ENCODE measurements around the gene PPP3CA. TPM values are rescaled to one million over a fixed set of nuclear protein-coding genes. Genes with fewer than 3 reads are reported as not detected.

PPP3CA gene
- total RNA-seq, 1 experiment from 2014 or later, result 9.1 TPM

DNA sequence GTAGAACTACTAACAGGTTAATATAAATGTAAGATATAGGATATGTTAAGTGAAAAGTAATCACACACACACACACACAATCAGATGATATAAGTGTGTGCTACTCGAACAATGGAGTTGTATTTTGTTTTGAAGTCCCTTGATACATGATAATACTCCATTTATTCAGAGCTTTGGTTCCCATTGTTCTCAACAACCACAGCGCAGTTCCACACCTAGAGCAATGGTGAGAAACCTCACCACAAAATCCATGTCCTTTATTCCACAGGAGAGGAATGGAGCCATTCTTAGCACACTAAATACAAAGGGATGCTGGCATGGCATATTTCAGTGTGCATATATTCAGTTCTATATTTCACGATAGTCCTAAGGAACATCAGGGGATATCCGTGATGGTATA lies 139.2 kb downstream of the PPP3CA start:
- Histone ChIP-seq H3K9me3 (ENCODE audit: low read length) (no peaks in the 10 kb centered on the region), H3K4me3 (ENCODE audit: low read length) (no peak overlapping the region), H3K36me3 (ENCODE audit: insufficient read depth, low read length) (no peaks in the 10 kb centered on the region), H2AFZ (ENCODE audit: low read length) (no peak overlapping the region), H3K9ac (ENCODE audit: low read length) (no peak overlapping the region), H3K79me2 (ENCODE audit: low read length) (no peaks in the 10 kb centered on the region), H3K27me3 (ENCODE audit: low read length) (no peaks in the 10 kb centered on the region), H3K4me1 (ENCODE audit: low read length) (no peaks in the 10 kb centered on the region), H3K4me2 (ENCODE audit: low read depth, low read length, poor library complexity, severe bottlenecking) (no peak overlapping the region), H4K20me1 (ENCODE audit: insufficient read depth, low read depth, low read length) (no peaks in the 10 kb centered on the region; the same call in 1 of the 2 replicates), H3K9me2 (replicated peaks; ENCODE audit: insufficient read depth, low read length) (no peaks in the 10 kb centered on the region), H3K27ac (ENCODE audit: low read length) (no peak overlapping the region)
- DNase-seq, result no peak

DNA sequence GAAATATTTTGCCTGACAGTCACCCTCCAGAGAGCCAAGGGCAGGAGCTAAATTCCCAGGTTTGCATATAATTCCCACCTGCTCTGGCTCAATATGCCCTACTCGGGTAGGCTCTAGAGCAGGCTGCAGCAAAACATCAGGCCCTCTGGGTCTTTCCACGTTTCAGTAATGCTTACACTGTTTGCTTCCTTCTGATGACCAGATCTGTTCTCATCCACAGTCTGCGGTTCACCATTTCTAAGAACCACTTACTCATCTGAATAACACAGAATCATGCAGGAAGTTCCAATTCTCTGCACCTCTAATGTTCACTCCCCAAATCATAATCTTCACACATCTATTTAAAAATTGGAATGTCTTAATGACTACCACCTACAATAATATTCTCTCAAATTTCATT lies 141.4 kb downstream of the PPP3CA start:
- Histone ChIP-seq H3K9ac (ENCODE audit: low read length) (no peak overlapping the region), H3K9me3 (ENCODE audit: low read length) (no peaks in the 10 kb centered on the region), H3K9me2 (replicated peaks; ENCODE audit: insufficient read depth, low read length) (no peaks in the 10 kb centered on the region), H3K27ac (ENCODE audit: low read length) (no peak overlapping the region), H3K27me3 (ENCODE audit: low read length) (0 out of 2 replicates have a peak, but pooled peaks cover 2% of the 10 kb centered on the region), H4K20me1 (ENCODE audit: insufficient read depth, low read depth, low read length) (peaks cover 4% of the 10 kb centered on the region; the same call in 1 of the 2 replicates), H3K79me2 (ENCODE audit: low read length) (no peaks in the 10 kb centered on the region), H3K4me2 (ENCODE audit: low read depth, low read length, poor library complexity, severe bottlenecking) (no peak overlapping the region), H2AFZ (ENCODE audit: low read length) (no peak overlapping the region), H3K4me1 (ENCODE audit: low read length) (no peaks in the 10 kb centered on the region), H3K36me3 (ENCODE audit: insufficient read depth, low read length) (no peaks in the 10 kb centered on the region), H3K4me3 (ENCODE audit: low read length) (no peak overlapping the region)
- no peak for DNase-seq

DNA sequence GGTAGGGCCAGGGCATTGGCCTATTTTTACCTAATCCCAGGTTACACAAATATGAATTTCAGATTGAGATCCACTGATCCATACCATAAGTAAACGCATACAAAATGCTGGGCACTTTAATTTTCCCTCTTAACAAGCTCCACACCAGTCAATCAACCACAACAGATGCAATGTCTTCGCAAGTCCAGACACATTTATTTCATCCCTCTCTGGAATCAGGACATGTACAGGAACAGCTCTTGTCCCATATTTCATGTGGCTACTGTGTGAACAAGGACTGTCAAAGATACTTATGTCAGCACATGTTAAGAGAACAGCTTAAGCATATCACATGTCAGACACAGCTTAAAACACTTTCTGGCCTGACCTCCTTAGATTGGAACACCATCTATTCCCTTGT lies 145.9 kb downstream of the PPP3CA start:
- Histone ChIP-seq H3K4me3 (ENCODE audit: low read length) (no peak overlapping the region), H3K4me1 (ENCODE audit: low read length) (no peaks in the 10 kb centered on the region), H3K27ac (ENCODE audit: low read length) (no peak overlapping the region), H3K36me3 (ENCODE audit: insufficient read depth, low read length) (no peaks in the 10 kb centered on the region), H2AFZ (ENCODE audit: low read length) (no peak overlapping the region), H3K4me2 (ENCODE audit: low read depth, low read length, poor library complexity, severe bottlenecking) (no peak overlapping the region), H3K9ac (ENCODE audit: low read length) (no peak overlapping the region), H4K20me1 (ENCODE audit: insufficient read depth, low read depth, low read length) (peaks cover 10% of the 10 kb centered on the region; the same call in 1 of the 2 replicates), H3K79me2 (ENCODE audit: low read length) (no peaks in the 10 kb centered on the region), H3K9me3 (ENCODE audit: low read length) (no peaks in the 10 kb centered on the region), H3K9me2 (replicated peaks; ENCODE audit: insufficient read depth, low read length) (no peaks in the 10 kb centered on the region), H3K27me3 (ENCODE audit: low read length) (0 out of 2 replicates have a peak, but pooled peaks cover 2% of the 10 kb centered on the region)
- no peak for DNase-seq

DNA sequence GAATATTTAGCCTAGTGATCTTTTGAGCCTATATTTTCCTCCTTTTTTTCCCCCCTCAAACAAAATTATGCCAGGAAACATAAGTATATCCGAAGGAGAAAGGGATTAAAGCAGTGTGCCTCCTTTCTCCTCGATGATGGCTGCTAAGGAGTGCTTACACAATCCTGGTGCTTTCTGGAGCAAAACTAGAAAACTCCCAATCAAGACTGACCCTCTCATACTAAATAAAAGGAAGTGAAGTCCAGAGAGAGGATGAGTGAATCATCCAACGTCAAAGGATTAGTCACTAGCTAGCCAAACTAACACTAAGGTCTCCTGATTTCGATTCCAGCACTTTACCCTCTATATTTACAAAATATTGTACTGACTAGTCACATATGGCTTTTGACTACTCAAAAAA lies 146.8 kb downstream of the PPP3CA start:
- no peak overlapping the region for H2AFZ ChIP-seq (ENCODE audit: low read length)
- no peak overlapping the region for H3K27ac ChIP-seq (ENCODE audit: low read length)
- H3K9me2 ChIP-seq (replicated peaks; ENCODE audit: insufficient read depth, low read length), result no peaks in the 10 kb centered on the region
- no peak overlapping the region for H3K4me2 ChIP-seq (ENCODE audit: low read depth, low read length, poor library complexity, severe bottlenecking)
- H3K27me3 ChIP-seq (ENCODE audit: low read length), result 0 out of 2 replicates have a peak, but pooled peaks cover 2% of the 10 kb centered on the region
- no peak overlapping the region for H3K4me3 ChIP-seq (ENCODE audit: low read length)
- no peak overlapping the region for H3K9ac ChIP-seq (ENCODE audit: low read length)
- H3K9me3 ChIP-seq (ENCODE audit: low read length), result no peaks in the 10 kb centered on the region
- peaks cover 10% of the 10 kb centered on the region; the same call in 1 of the 2 replicates for H4K20me1 ChIP-seq (ENCODE audit: insufficient read depth, low read depth, low read length)
- H3K79me2 ChIP-seq (ENCODE audit: low read length), result no peaks in the 10 kb centered on the region
- H3K4me1 ChIP-seq (ENCODE audit: low read length), result no peaks in the 10 kb centered on the region
- H3K36me3 ChIP-seq (ENCODE audit: insufficient read depth, low read length), result no peaks in the 10 kb centered on the region
- no peak for DNase-seq

DNA sequence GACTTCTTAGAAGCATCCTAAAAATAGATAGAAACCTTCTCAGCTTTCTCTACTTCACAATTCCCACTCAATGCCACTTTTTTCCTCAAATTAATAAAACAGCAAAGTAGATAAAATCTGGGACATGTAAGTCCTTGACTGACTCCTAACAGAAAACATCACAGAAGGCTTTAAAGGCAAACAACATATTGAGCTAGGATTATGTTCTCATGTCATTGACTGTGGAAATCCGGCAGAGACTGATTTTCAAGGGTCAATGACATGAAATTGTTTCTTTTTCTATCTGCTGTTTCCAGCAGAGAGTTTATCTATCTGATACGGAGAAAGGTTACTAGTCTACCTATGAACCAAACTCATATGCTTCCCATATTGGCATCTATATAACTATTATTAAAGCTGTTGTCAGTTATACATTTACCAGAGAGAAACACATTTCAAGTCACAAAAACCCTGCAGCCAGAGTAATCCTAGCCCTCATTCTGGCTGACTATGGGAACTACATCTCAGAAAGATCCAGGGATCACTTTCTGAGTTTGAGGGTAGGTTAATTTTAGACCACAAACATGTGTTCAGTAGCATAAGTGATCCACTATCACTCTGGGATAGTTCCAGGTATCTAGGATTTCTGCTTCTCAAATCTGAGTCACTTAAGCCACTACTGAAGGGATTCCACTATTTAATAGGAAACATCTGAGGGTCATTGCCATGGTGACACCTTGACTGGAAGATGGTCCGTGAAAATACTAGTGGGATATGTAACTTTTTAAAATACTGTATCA lies 147.6 kb downstream of the PPP3CA start:
- Histone ChIP-seq H3K27me3 (ENCODE audit: low read length) (0 out of 2 replicates have a peak, but pooled peaks cover 2% of the 10 kb centered on the region), H3K79me2 (ENCODE audit: low read length) (no peaks in the 10 kb centered on the region), H3K4me1 (ENCODE audit: low read length) (no peaks in the 10 kb centered on the region), H4K20me1 (ENCODE audit: insufficient read depth, low read depth, low read length) (peaks cover 10% of the 10 kb centered on the region; the same call in 1 of the 2 replicates), H3K36me3 (ENCODE audit: insufficient read depth, low read length) (no peaks in the 10 kb centered on the region), H3K4me2 (ENCODE audit: low read depth, low read length, poor library complexity, severe bottlenecking) (no peak overlapping the region), H3K9ac (ENCODE audit: low read length) (no peak overlapping the region), H3K27ac (ENCODE audit: low read length) (no peak overlapping the region), H3K9me3 (ENCODE audit: low read length) (no peaks in the 10 kb centered on the region), H3K9me2 (replicated peaks; ENCODE audit: insufficient read depth, low read length) (no peaks in the 10 kb centered on the region), H2AFZ (ENCODE audit: low read length) (no peak overlapping the region), H3K4me3 (ENCODE audit: low read length) (no peak overlapping the region)
- DNase-seq, result no peak

DNA sequence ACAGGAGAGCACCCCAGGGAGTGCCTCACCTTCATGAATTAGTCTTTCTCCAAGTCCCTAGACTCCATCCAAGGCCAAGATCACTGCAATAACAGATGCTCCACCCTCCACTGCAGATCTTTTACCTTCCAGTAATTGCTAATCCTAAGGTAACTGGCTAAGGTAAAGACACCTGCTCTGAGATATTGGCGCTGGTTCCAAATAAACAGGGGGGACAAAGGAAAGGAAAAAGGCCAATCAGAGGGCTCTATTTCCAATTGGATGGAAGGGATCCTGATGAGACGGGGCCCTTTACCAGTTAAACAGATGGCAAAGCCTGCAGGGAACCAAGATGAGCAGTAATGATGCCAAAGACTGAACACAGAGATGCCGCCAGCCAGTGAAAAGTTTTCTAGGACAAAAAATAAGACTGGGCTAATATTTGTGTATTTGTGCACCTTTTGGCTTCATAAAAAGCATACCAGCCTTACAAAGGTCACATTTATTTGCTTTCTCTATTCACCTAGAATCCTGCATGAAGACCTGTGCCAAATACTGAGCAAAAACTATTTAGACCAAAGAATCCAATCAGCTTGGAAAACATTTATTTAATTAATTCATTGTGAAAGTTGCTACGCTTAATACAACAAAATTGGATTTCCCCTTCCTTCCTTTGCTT lies 148.5 kb downstream of the PPP3CA start:
- DNase-seq, result no peak
- Histone ChIP-seq H3K4me3 (ENCODE audit: low read length) (no peak overlapping the region), H3K79me2 (ENCODE audit: low read length) (no peaks in the 10 kb centered on the region), H3K9me3 (ENCODE audit: low read length) (no peaks in the 10 kb centered on the region), H3K4me1 (ENCODE audit: low read length) (no peaks in the 10 kb centered on the region), H2AFZ (ENCODE audit: low read length) (no peak overlapping the region), H3K9ac (ENCODE audit: low read length) (no peak overlapping the region), H4K20me1 (ENCODE audit: insufficient read depth, low read depth, low read length) (peaks cover 10% of the 10 kb centered on the region; the same call in 1 of the 2 replicates), H3K4me2 (ENCODE audit: low read depth, low read length, poor library complexity, severe bottlenecking) (no peak overlapping the region), H3K36me3 (ENCODE audit: insufficient read depth, low read length) (no peaks in the 10 kb centered on the region), H3K27ac (ENCODE audit: low read length) (no peak overlapping the region), H3K27me3 (ENCODE audit: low read length) (0 out of 2 replicates have a peak, but pooled peaks cover 2% of the 10 kb centered on the region), H3K9me2 (replicated peaks; ENCODE audit: insufficient read depth, low read length) (no peaks in the 10 kb centered on the region)

DNA sequence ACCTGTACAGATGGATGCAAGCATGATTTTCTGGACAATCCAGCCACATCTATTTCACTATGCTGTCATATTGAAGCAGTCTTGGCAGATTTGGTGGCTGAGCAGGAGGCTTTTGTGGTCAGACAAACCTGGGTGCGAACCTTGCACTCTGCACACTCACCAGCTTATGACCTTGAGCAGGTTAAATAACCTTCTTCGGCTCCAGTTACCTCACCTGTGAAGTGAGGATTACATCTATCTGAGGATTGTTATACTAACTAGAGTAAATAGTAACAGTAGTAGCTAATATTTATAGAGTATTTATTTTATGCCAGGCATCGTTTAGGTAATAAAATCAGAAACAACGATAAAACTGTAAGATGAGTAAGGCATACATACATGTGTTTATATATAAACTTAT lies 150.0 kb downstream of the PPP3CA start:
- Histone ChIP-seq H3K9me3 (ENCODE audit: low read length) (no peaks in the 10 kb centered on the region), H3K79me2 (ENCODE audit: low read length) (no peaks in the 10 kb centered on the region), H2AFZ (ENCODE audit: low read length) (no peak overlapping the region), H4K20me1 (ENCODE audit: insufficient read depth, low read depth, low read length) (peaks cover 10% of the 10 kb centered on the region; the same call in 1 of the 2 replicates), H3K9ac (ENCODE audit: low read length) (no peak overlapping the region), H3K4me2 (ENCODE audit: low read depth, low read length, poor library complexity, severe bottlenecking) (no peak overlapping the region), H3K27ac (ENCODE audit: low read length) (no peak overlapping the region), H3K4me3 (ENCODE audit: low read length) (no peak overlapping the region), H3K36me3 (ENCODE audit: insufficient read depth, low read length) (no peaks in the 10 kb centered on the region), H3K9me2 (replicated peaks; ENCODE audit: insufficient read depth, low read length) (no peaks in the 10 kb centered on the region), H3K4me1 (ENCODE audit: low read length) (no peaks in the 10 kb centered on the region), H3K27me3 (ENCODE audit: low read length) (0 out of 2 replicates have a peak, but pooled peaks cover 2% of the 10 kb centered on the region)
- DNase-seq, result no peak

DNA sequence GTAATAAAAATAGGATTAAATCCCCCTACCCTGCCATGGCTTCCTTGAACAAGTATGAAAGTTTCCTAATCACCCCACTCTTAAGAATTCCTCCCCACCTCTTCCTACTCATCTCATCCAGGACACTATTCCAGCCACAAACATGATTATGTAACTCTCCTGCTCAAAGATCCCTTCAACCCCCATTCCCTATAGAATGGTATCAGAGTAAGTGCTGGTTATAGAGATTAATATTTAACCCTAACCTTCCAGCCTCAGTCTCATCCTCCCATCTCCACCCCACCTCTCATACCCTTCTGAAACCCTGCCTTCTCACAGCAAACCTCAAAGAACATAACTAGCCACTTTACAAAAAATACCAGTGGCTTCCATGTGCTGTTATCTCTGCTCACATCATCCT lies 155.1 kb downstream of the PPP3CA start:
- no peak overlapping the region for H2AFZ ChIP-seq (ENCODE audit: low read length)
- H3K9ac ChIP-seq (ENCODE audit: low read length), result no peak overlapping the region
- H3K9me3 ChIP-seq (ENCODE audit: low read length), result no peaks in the 10 kb centered on the region
- H3K4me2 ChIP-seq (ENCODE audit: low read depth, low read length, poor library complexity, severe bottlenecking), result no peak overlapping the region
- H3K4me1 ChIP-seq (ENCODE audit: low read length), result no peaks in the 10 kb centered on the region
- no peaks in the 10 kb centered on the region for H3K79me2 ChIP-seq (ENCODE audit: low read length)
- no peak overlapping the region for H3K4me3 ChIP-seq (ENCODE audit: low read length)
- H4K20me1 ChIP-seq (ENCODE audit: insufficient read depth, low read depth, low read length), result no peaks in the 10 kb centered on the region
- no peak for DNase-seq
- H3K36me3 ChIP-seq (ENCODE audit: insufficient read depth, low read length), result no peaks in the 10 kb centered on the region
- no peak overlapping the region for H3K27ac ChIP-seq (ENCODE audit: low read length)
- no peaks in the 10 kb centered on the region for H3K9me2 ChIP-seq (replicated peaks; ENCODE audit: insufficient read depth, low read length)
- no peaks in the 10 kb centered on the region for H3K27me3 ChIP-seq (ENCODE audit: low read length)

Data from Karpas-422 (cell line).